DOHH2 (cell line): ENCODE measurements around the gene METTL22.

Source experiments
- CTCF ChIP-seq: fragments of 200-600 bp; sonication (generic); IDR thresholded peaks from one replicate; pipeline ENCODE4 v1.5.1; 2014; ENCODE audit warnings: antibody characterized with exemption, mild to moderate bottlenecking, low read depth, low read length; ENCODE audit not compliant: poor library complexity, severe bottlenecking
- EZH2phosphoT487 ChIP-seq: fragments of 200-600 bp; sonication (generic); IDR thresholded peaks from 2 replicates; pipeline ENCODE4 v1.6.1; 2017; ENCODE audit warnings: borderline replicate concordance, mild to moderate bottlenecking, antibody characterized with exemption, low read length, moderate library complexity, mixed read lengths

DNA sequence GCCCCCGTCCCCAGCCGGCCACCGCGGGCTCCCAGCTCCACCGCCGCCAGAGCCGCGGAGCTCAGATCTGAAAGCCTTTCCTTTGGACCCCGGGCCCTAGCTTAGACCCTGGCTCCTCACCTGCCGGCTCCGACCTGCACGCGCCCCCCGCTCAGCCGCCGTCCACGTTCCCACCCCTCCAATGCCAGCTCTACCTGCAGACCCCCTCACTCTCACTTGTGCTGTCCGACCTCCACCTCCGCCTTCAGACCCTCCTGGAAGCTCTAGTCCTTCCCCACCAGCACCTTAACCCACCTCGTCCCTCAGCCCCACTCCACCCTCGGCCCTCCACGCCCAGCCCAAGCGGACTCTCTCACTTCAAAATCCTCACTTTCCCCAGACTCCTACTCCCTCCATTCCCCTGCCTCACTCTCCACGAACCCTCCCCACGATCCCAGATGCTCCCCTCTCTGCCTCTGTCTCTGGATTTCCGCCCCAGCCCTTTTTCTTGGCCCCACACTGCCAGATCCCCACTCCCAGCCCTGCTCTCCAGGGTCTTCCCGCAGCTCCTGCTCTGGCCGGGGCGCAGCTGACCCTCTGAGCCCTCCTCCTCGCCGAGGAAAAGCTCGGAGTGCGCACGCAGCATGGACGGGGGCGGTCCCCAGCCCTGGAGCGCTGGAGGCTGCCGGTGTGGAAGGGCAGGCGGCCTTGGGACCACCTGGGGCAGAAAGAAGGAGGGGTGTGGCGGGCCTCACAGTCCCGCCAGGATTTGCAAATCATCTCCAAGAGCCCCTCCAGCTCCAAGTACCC lies 31.4 kb upstream of the METTL22 start, which contains the start of gene TMEM114:
- TF ChIP-seq CTCF, result no peak
- no peak for TF ChIP-seq EZH2phosphoT487
